ENCODE results near the gene CASQ2.
A peak's percentile ranks its signal among the peaks of the same experiment; 100 is the strongest.

CASQ2 gene

DNA sequence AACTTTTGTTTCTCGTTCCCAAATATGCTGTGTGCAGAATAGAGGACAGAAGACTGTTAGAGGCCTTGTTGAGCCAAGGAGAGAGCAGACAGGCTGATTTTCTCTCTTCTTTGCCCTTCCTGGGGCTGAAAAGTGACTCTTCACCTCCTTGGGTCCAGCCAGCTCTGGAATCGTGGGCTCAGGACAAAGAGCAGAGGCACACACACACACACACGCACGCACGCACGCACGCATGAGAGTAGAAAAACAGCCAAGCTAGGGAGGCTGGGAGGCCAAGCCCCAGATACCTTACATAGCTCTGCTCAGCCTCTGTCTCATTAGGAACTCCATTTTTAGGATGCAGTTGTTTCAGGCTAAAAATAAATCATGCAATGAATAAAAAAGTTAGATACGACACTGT lies at the start of gene CASQ2:
CASQ2 (minus strand) TSS at position 166 of the 400 bp plus-strand sequence. CDS start 173 bp downstream, outside the sequence.
- DNase-seq (ENCODE audit: low read depth in 3 of 3): no peak

DNA sequence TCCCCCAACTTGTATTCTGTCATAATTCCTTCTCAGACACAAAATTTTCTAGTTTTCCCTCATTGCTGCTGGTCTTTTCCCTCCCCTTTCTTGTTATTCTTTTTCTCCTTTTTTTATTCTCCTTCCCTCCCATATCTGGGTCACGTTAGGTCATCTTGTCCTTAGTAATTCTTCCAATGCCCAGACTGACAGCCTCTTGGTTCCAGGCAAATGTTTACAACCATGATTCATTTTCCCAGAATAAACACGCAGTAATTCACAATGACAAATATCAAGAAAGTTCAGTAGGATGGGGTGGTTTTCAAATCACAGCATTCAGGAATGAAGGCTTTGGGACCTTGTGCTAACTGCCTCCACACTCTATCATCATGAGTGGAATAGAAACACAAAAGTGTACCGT lies 47.2 kb upstream of the CASQ2 start:
- DNase-seq (ENCODE audit: low read depth in 3 of 3): no peak

DNA sequence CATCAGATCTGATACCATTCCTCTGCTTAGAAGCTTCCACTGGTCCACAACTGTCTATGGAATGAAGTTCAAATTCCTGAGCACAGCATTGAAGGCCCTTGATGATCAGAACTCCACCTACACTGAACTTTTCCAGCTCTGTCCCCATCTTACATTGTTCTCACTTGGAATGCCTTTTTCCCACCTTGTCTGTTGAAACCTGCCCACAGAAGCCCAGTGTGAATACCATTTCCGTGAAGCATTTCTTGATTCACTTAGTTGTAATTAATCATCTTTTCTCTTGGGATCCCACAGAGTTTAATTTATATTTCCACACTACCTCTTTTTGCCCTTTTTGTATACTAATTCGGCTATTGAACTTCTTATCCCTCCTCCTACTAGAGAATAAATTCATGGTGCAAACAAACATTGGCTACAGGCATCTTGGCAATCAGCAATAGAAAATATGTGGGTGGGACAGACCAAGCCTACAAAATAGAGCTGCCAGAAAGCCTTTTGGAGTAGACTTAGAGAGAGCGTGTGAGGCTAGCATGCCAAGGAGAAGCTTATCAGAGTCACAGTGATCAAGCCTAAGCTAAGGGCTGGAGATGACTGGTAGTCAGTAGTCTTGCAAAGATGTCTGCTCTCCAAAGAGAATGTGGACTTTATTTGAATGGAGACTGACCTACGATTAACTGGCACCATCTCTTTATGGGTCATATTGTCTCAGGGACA lies 46.3 kb upstream of the CASQ2 start:
- no peak for DNase-seq (ENCODE audit: low read depth in 3 of 3)

DNA sequence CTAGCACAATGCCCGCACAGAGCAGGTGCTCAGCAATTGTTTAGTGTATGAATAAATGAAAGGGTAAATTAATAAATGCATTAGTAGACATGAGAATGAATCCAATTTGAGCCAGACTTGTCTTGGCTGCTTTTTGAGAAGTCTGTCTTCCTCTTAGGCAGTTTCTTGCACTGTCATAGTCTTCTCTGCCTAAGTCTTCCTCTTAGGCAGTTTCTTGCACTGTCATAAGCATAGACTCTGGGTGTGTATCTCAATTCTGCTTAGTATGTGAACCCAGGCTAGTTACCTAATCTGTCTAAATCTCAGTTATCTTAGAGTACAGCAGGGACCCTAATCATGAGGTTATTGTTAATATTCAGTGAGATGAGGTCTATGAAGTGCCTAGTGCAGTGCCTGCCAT lies 45.2 kb upstream of the CASQ2 start:
- DNase-seq (ENCODE audit: low read depth in 3 of 3): no peak

DNA sequence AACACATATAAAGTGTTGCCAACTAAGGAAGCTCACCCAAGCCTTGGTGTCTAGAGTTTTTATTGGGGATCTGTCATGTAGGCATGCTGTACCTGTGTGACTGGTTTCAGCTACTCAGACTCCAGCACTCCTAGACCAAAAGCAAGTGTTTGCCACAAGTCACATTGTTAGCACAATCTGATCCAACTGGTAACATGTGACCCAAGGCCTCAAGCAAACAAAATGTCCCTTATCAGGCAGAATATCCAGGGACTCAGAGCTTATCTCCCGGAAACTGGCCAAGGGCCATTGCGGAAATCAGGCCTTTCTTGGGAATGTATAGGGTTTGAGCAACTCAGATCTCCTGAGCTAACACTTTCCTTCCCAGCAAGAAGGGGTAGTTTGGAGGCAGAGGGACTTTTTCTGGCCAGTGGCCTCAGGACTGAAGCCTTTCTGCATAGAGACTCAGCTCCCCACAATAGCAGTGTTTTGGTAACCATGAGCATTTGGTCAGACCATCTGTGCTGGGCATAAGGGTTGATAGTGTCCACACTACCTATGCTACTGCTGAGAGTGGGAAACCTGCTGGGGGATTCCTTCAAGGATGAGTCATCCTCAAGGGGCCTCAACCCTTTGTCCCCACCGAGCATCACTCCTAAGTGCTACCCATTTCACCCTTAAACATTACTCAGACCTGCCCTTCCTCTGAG lies 42.8 kb upstream of the CASQ2 start:
- DNase-seq (ENCODE audit: low read depth in 3 of 3): no peak

DNA sequence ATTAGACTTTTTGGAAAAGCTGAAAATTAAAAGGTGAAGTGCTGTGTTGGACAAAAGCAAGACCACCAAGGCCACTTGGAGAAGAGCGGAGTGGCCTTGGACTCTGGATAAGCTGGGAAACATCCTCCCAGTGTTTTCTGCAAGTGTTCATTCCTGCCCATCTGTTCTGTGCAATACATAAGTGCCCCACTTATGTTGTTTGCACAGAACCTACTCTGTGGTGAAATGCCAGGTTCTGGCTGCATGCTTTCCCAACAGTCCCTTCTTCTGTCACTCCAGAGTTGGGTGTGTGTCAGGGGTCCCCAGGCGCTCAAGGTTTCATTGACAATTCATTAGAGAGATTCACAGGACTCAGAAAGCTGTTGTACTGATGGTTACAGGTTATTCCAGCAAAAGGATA lies 42.1 kb upstream of the CASQ2 start:
- no peak for DNase-seq (ENCODE audit: low read depth in 3 of 3)

DNA sequence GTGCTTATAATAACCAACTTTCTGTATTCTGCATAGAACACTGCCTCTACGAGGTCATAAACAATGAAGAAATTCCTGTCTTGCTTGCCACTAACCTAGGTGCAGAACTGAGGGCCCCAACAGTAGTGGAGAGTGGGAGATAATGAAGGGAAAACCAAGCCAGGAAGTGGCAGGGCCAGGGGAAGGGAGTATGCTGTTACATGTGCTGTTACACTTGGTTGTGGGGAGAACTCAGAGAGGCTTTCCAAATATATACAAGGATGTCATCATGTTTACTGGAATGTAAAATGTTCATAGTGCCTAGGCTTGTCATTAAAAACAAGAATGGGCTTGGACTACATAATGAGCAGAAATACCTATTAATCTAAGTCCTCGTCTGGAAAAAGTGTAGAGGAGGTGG lies 41.3 kb upstream of the CASQ2 start:
- no peak for DNase-seq (ENCODE audit: low read depth in 3 of 3)

DNA sequence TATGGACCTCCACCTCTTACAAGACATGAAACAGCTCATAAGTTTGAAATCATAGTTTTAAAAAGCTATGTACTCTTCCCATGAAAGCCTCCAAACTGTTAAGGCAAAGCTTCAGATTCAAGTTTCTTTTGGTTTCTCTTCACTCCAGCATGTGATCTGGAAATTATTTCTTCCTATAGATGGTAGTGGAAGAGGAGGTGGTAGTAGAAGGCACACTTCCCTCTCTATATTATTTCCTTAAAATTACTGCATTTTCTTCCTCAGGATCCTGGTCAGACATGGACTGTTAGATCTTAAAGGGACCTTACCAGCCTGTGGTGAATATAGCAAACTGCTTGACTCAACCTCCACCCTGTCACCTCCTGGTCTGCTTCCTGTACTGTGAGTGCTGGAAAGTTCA lies 40.6 kb upstream of the CASQ2 start:
- DNase-seq (ENCODE audit: low read depth in 3 of 3): no peak

DNA sequence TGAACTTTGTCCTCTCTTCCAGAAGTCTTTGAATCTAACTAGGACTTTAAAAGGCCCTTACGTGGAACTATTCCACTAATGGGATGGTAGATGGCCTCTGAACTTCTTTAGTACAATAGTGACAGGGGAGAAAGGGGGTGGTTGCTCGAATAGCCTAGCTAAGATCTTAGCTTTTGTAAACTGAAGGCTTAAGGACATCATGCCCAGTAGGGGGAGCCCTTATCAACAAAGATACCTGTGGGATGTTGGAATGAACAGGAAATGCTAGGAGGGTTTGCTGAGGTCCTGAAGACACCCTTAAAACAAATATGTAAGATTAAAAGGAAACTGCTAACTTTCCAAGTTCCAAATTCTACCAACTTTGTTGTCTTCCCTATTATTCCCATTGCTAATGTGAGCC lies 39.2 kb upstream of the CASQ2 start:
- peak in 1 of 3 experiments; percentile 9 for DNase-seq (ENCODE audit: low read depth in 3 of 3)

DNA sequence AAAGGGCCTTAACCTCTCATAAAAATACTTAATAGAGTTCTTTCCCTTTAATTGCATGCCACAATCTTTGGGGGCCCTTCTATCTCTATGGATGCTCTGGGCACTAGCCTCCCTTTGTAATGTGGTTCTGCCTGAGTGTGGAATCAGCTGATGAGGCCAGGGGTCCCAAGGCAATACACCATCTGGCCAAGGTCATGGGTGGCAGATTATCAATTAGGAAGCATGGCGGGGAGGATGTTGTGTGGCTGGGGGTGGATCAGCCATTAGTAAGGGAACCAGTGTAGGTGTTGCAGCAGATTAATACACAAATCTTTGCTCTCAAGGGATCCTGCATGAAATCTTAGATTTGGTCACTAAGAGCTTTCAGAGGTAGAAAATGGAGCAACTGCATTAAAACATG lies 37.1 kb upstream of the CASQ2 start:
- no peak for DNase-seq (ENCODE audit: low read depth in 3 of 3)

DNA sequence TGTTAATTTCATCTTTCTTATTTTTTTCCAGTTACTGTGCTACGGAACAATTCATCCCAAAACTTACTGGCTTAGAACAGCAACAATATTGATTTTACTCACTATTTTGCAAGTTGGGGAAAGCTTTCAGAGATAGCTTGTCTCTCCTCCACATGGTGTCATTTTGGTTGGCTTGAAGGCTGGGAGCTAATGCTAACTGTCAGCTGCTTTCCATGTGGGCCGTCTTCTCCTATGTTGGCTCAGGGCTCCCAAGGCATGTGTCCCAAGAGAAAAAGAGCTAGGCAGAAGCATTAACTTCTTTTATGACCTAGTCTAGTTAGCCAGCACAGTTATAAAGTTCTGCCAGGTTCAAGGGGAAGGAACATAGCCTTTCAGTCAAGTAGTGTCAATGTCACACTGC lies 33.9 kb upstream of the CASQ2 start:
- DNase-seq (ENCODE audit: low read depth in 3 of 3): no peak

DNA sequence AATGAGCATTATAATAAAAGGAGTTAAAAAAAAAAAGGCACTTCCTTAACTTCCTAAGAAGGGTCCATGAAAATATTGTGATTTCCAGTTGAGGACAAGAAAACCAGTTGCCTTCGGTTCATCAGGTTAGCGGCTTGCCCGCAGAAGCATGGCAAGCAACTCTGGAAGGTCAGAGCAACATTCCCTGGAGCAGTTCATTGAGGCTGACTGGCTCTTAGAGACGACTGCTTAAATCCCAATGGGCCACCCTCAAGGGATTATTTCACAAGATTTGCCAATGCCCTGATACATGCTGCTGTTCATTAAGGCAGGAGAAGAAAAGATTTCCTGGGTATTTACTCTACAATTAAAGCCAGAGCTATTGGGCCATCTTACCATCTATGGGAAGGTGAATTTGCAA lies 29.0 kb upstream of the CASQ2 start:
- DNase-seq (ENCODE audit: low read depth in 3 of 3): no peak

DNA sequence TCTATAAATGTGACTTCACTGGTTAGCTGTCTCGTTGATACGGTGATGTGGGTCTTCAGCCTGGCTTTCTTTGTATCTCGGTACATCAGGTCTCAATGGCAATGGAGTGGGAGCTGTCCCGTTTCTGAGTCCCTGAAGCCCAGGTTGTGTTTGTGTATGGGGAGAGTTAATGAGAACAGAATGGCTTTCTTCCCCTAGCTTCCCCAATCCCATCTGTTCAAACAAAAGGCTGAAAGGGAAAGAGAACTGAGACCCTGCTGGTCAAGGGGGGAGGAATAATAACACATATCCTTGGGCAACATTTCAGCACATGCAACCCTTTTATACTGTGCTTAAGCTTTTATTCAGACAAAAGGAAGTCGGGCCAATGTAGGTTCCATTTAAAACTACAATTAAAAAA lies 28.4 kb upstream of the CASQ2 start:
- DNase-seq (ENCODE audit: low read depth in 3 of 3): no peak

DNA sequence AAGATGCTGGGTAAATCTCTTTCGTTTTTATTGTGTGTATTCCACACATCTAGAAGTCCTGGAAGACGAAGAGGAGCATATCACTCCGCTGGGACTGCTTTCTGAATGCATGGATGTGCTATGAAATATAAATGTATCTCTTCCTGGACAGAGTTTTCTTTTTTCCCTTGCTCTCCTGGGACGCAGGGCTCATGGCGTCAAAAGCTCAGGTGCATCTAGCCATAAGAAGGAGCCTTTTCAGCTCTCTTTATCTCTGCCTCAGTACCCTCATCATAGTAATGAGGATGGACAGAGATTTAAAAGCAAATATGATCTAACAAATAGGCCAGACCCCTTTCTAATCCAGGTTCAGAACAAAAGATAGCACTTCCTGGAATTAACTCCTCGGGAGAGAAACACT lies 27.5 kb upstream of the CASQ2 start:
- DNase-seq (ENCODE audit: low read depth in 3 of 3): no peak

DNA sequence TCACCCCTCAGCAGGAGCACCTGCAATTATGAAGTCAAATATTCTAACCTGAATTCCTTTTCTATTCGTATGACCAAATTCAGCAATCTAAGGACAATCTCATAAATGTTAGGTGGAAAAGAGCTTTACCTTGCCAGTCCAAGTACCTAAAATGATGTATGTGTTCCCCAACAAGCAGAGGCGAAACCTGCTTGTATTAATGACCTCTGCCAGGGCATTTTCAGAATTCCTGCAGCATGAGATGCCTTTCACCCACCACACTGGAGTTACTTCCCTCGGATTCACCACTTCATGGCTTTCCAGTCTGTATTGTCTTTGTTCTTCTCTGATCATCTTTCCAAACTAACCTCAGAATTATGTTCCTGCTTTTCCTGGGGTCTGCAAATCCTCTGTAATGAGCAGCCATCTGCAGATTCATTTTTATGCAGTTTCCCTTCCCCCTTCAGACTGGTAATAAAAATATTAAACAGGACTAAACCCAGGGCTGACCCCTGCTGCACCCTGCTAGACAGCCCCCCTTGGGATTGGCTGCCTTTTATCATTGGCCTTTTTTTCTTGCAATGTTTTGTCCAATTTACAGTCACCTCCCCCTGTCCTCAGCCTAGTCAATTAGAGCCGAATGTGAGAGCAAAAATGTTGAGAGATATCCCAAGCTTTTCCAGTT lies 26.6 kb upstream of the CASQ2 start:
- DNase-seq (ENCODE audit: low read depth in 3 of 3): no peak

DNA sequence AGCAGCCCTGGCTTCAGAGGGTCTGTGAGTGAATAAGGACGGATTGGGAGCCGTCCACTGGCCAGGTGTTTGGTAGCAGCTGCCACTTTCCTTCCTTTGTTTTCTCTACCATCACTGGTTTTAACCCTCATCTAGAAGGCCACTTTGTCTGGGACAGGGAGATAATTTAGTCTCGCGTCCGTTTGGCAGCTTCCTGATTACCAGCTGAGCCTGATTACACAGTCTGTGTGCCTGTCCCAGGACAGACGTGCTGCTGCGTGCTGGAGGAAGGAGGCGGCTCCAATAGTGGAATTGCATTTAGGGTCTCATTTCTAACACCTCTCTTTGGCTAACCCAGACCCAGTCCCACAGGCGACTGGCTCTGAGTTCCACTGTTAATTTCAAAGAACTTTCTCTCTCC lies 24.6 kb upstream of the CASQ2 start:
- DNase-seq (ENCODE audit: low read depth in 3 of 3): no peak

DNA sequence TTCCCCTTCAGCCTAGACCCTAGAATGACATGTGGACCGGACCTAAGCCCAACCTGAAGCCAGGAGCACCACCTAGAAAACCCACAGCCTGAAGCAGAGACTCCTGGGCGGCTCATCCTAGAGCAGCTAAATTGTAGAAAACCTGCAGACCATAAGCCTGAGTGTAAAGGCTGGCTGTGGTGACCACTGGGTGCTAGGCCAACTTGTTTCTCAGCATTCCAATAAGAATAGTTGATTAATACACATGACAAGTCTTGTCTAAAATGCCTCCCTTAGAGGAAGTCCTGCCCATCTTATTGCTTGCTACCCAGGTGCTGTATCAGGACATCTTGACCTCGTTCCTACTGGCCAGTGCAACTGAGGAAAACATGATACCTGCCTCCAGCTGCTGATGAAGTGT lies 23.3 kb upstream of the CASQ2 start:
- no peak for DNase-seq (ENCODE audit: low read depth in 3 of 3)

DNA sequence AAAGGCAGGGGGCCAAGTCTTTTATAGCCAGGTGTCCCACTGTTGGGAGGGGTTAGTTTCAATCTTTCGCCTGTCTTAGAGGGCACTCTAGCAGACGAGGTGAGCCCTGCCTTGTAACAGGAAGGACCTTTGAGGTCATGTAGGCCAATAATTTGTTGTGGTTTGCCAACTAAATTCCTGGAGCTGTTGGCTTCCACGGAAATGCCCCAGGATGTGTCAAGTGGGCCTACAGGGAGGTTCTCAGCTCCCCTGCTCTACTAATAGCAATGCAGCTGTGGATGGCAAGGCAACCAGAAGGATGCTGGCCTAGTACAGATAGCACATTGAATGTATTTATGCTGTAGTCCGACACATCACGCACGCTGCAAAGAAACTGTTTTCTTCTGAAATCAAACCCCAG lies 22.3 kb upstream of the CASQ2 start:
- DNase-seq (ENCODE audit: low read depth in 3 of 3): no peak

DNA sequence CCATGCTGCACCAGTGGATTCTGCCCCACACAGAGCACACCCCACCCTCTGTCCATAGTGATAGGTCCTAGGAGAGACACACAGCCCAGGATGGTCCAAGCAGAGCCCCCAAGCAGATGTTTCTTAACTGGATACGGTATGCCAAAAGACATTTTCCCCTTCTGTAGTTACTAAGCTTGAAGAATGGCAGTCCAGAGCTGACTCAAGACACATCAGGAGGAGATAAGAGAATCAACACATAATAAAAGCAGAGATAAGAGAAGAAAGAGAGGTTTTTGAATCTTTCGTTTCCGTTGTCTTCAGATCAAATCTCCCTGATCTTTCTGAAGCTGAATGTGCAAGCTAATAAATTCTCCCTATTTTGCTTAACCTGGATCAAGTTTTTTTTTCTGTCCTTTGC lies 21.8 kb upstream of the CASQ2 start:
- no peak for DNase-seq (ENCODE audit: low read depth in 3 of 3)

DNA sequence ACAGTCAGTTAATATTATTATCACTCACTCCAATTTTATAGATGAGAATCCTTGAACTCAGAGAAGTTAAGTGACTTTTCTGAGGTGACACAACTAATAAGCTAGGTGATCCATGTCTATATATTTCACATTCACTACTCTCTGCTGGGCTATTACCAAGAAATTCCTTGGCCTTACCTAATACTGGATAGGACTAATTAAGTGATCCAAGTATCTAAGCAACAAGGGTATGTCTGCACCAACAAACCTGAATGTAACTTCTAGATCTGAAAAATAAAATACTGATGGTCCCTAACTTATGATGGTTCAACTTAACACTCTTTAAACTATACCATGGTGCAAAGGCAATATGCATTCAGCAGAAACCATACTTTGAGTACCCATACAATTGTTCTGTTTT lies 14.8 kb upstream of the CASQ2 start:
- DNase-seq (ENCODE audit: low read depth in 3 of 3): no peak

DNA sequence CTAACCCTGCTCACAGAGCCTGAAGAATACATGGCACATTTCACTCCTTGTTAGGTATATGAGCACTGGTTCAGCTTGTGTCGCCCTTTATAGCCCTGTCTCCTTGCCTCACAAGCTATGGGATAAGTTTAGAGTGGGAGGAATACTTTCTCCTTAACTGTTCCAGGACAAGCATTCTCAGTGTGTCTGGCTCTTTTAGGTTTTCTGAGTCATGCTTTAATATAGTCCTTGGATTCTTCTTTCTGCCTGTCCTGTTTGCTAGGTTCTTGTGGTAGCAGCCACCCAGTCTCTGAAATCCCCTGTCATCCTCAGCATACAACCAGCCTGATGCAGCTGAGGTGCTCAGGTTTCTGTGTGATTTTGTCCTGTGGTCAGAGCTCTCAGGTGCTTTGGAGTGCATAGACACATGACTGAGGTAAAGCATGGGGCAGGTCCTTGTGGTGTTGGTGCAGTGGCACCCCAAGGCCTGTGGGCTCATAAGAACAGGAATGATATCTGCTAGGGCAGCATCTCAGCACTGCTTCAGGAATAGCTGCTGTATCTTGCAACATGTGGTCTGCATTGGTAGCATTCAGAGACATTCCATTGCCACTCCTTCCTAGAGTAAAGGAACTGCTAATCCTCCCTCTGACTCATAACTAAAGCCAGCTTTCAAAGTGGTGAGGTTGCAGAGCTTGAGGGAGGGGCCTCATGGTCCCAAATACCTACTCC lies 14.2 kb upstream of the CASQ2 start:
- DNase-seq (ENCODE audit: low read depth in 3 of 3): no peak

DNA sequence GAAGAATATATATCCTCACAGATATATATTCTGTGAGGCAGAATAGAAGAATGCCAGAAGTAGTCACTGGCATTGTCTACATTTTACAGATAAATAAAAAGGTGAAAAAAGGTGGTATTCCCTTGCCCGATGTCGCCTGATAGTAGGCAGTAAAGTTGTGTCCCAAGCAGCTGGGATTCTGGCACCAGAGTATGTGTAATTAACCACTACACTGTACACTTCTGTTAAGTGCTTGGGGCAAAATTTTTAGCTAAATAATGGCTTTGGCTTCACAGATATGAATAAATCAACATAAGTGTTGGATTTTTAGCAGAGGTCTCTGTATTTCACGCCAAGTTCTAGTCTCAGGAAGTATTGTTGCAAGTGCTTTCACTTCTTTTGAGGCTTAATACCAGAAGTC lies 13.3 kb upstream of the CASQ2 start:
- no peak for DNase-seq (ENCODE audit: low read depth in 3 of 3)

DNA sequence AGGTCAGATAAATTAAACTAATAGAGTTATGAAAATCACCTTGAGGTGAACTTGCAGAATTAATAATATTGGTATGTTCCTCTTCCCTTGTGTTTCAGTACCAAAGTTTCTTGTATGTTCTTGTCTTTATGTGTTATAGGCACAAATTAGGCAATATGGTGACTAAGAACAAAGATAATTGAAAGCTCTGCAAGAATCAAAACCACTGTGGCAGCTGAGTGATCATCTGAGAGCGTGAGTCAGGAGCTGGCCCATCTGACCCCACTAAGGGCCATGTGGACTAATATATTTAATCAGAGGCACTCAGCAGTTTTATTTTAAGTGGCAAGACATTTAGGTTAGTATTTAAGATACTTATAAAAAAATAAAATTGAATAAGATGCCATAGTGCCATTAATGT lies 12.8 kb upstream of the CASQ2 start:
- DNase-seq (ENCODE audit: low read depth in 3 of 3): no peak
